HEK293T (cell line): ENCODE data around the gene NINJ1.

Source experiments
- CTCF ChIA-PET: fragments of 350-600 bp; formaldehyde crosslinking; extraction: SDS; loops from one replicate; lab custom pipeline; 2021; ENCODE audit warnings: antibody characterized with exemption, inconsistent platforms; lab: Yijun Ruan, JAX
- POLR2A ChIA-PET: fragments of 350-600 bp; formaldehyde crosslinking; extraction: SDS; loops from one replicate; lab custom pipeline; 2020; ENCODE audit warnings: antibody characterized with exemption, inconsistent platforms; lab: Yijun Ruan, JAX
- DNase-seq: peaks from one replicate; pipeline ENCODE4 v3.0.0; 2012; ENCODE audit warnings: mixed read lengths; ENCODE audit errors: extremely low spot score
- ARNT ChIP-seq: fragments of 450-650 bp; IDR thresholded peaks from 2 replicates; pipeline ENCODE4 v1.6.1; 2017; ENCODE audit warnings: mild to moderate bottlenecking
- BHLHE40 ChIP-seq: fragments of 450-650 bp; IDR thresholded peaks from 2 replicates; pipeline ENCODE4 v1.6.1; 2016; ENCODE audit warnings: mild to moderate bottlenecking, moderate library complexity, borderline replicate concordance
- CTBP1 ChIP-seq: fragments of 450-650 bp; IDR thresholded peaks from 2 replicates; pipeline ENCODE4 v1.6.1; 2016; ENCODE audit warnings: borderline replicate concordance
- ELF4 ChIP-seq: fragments of 450-650 bp; IDR thresholded peaks from 2 replicates; pipeline ENCODE4 v1.6.1; 2017; ENCODE audit warnings: antibody characterized with exemption
- FOXA1 ChIP-seq: fragments of 450-650 bp; IDR thresholded peaks from 2 replicates; pipeline ENCODE4 v1.6.1; 2016; ENCODE audit warnings: mild to moderate bottlenecking
- FOXK2 ChIP-seq: fragments of 450-650 bp; IDR thresholded peaks from 2 replicates; pipeline ENCODE4 v1.6.1; 2016; ENCODE audit warnings: mild to moderate bottlenecking
- FOXM1 ChIP-seq: fragments of 450-650 bp; IDR thresholded peaks from 2 replicates; pipeline ENCODE4 v1.6.1; 2017; ENCODE audit warnings: mild to moderate bottlenecking, borderline replicate concordance
- HDGF ChIP-seq: fragments of 450-650 bp; IDR thresholded peaks from 2 replicates; pipeline ENCODE4 v1.6.1; 2017; ENCODE audit warnings: antibody characterized with exemption, borderline replicate concordance
- L3MBTL2 ChIP-seq: fragments of 450-650 bp; conservative IDR thresholded peaks from 2 replicates; pipeline ENCODE4 v1.6.1; 2016; ENCODE audit warnings: mild to moderate bottlenecking
- LEF1 ChIP-seq: fragments of 450-650 bp; IDR thresholded peaks from 2 replicates; pipeline ENCODE4 v1.6.1; 2017; ENCODE audit warnings: mild to moderate bottlenecking, borderline replicate concordance
- NFRKB ChIP-seq: fragments of 450-650 bp; IDR thresholded peaks from 2 replicates; pipeline ENCODE4 v1.6.1; 2016; ENCODE audit warnings: mild to moderate bottlenecking, moderate library complexity
- PKNOX1 ChIP-seq: fragments of 450-650 bp; IDR thresholded peaks from 2 replicates; pipeline ENCODE4 v1.6.1; 2016
- SP1 ChIP-seq: fragments of 450-650 bp; IDR thresholded peaks from 2 replicates; pipeline ENCODE4 v1.6.1; 2017
- SUZ12 ChIP-seq: fragments of 450-650 bp; IDR thresholded peaks from 2 replicates; pipeline ENCODE4 v1.6.1; 2016; ENCODE audit warnings: mild to moderate bottlenecking
- TARDBP ChIP-seq: fragments of 450-650 bp; IDR thresholded peaks from 2 replicates; pipeline ENCODE4 v1.6.1; 2016
- ZNF384 ChIP-seq: fragments of 450-650 bp; IDR thresholded peaks from 2 replicates; pipeline ENCODE4 v1.6.1; 2016

NINJ1 gene

DNA sequence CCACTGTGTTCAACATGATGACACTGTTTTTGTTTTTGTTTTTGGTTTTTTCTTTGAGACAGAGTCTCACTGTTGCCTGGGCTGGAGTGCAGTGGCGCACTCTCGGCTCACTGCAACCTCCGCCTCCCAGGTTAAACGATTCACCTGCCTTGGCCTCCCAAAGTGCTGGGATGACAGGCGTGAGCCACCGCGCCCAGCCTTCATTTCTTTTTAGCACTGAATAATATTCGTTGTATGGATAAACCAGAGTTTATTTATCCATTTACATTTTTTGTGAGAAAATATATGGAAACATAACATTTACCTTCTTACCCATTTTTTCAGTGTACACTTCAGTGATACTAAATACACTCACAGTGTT lies 33.8 kb downstream of the NINJ1 start:
- CTCF ChIA-PET: no interaction called here
- TF ChIP-seq TARDBP (no peak), LEF1 (no peak), HDGF (no peak), FOXM1 (no peak), ZNF384 (no peak), ELF4 (no peak), ARNT (no peak), CTBP1 (no peak)
- POLR2A ChIA-PET: no interaction called here
- no peak for DNase-seq

DNA sequence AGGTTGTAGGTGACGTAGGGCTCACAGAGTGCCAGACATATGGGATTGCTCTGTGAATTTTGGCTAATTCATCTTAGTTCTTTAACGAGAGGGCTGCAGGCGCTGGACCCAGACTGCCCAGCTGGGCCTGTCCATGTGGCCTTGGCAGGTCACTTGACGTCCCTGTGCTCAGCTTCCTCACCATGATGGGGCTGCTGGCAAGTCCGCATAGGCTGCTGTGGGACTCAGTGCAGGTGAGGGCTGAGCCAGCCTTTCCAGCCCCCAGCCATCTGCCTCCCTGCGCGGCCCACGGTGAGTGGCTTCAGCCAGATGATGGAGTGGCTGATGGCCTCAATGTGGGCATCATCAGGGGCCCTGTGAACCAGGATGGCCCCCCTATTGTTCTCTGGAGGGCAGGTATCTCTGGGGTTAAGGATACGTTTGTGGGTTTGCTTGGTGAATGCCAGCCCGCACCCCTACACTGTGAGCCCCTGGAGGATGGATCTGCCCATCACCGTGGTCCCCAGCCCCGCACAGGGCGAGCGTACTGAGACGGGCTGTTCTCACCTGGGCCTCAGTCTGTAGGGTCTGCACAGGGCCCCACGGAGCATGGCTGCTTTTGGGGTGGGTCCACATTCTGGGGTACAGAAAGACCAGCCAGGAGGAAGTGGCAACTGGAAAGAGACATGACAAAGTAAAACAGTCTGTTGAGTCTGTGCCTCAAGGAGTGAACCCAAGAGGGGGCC lies 34.3 kb downstream of the NINJ1 start:
- ChIA-PET POLR2A (no interaction called here), CTCF (no interaction called here)
- TF ChIP-seq CTBP1: no peak
- TF ChIP-seq ARNT: no peak
- TF ChIP-seq SUZ12: no peak
- no peak for TF ChIP-seq FOXK2
- no peak for TF ChIP-seq SP1
- no peak for TF ChIP-seq ELF4
- no peak for TF ChIP-seq LEF1
- TF ChIP-seq PKNOX1: no peak
- no peak for TF ChIP-seq NFRKB
- TF ChIP-seq FOXM1: no peak
- no peak for DNase-seq

GRCh38 chr9:93098236-93098946 lies 35.7 kb downstream of the NINJ1 start:
- DNase-seq: no peak
- TF ChIP-seq PKNOX1 (no peak), FOXK2 (no peak), ZNF384 (no peak), LEF1 (no peak), NFRKB (no peak), SP1 (no peak), ELF4 (no peak), FOXM1 (no peak), L3MBTL2 (no peak), SUZ12 (no peak), BHLHE40 (no peak), ARNT (no peak)
- ChIA-PET POLR2A (no interaction called here), CTCF (interaction anchor here (1.5 kb wide), 1 partner anchor 10 kb away, joined by 4 read pairs; no protein-coding TSS in a partner anchor)

DNA sequence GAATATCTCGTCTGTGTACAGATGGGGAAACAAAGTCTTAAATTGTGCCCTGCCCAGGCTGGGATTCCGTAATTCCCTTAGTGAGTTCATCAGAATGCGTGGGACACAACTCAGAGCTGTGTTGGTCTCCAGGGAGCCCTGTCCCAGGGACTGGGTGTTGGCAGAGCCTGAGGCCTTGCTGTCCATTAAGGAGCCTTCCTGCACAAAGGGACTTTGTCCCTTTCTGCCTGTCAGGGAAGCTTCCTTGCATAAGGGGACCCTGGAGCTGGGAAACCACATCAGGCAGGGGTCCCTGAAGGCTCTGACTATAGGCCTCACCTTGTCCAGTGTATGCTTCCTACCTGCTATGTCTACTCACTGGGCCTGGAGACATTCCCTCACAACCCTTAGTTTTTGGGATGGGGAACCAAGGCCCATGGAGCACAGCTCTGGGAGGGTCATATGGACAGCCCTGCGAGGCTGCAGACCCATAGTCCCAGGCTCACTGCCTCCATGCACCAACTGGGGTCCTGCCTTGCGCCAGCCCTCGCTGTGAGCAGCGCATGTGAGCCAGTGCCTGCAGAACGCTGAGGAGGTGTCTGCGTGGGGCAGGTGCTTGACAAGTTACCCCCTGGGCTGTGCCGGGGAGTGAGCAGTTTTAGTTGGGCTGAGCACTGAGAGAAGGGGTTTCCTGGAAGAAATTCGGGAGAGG lies 36.4 kb downstream of the NINJ1 start:
- no peak for DNase-seq
- POLR2A ChIA-PET: interaction anchor here (1.1 kb wide), 1 partner anchor 8 kb away, joined by 3 read pairs; no protein-coding TSS in a partner anchor
- TF ChIP-seq PKNOX1: no peak
- no peak for TF ChIP-seq ARNT
- TF ChIP-seq LEF1: no peak
- TF ChIP-seq BHLHE40: no peak
- no peak for TF ChIP-seq CTBP1
- no peak for TF ChIP-seq FOXA1

GRCh38 chr9:93096811-93097382 lies 37.2 kb downstream of the NINJ1 start:
- no peak for DNase-seq
- TF ChIP-seq FOXA1 (no peak), LEF1 (no peak), FOXK2 (no peak), HDGF (no peak), ARNT (no peak), SUZ12 (no peak), ELF4 (no peak), BHLHE40 (no peak)
- CTCF ChIA-PET: interaction anchor here (1.5 kb wide), 1 partner anchor 12 kb away, joined by 4 read pairs; no protein-coding TSS in a partner anchor
- POLR2A ChIA-PET: interaction anchor here (1.0 to 1.1 kb wide), 2 partner anchors 8 to 357 kb away, joined by 3 read pairs; no protein-coding TSS in a partner anchor

More for the DNA sequence above, 36.4 kb downstream of the NINJ1 start:
- CTCF ChIA-PET: interaction anchor here (1.5 kb wide), 1 partner anchor 11 kb away, joined by 4 read pairs; no protein-coding TSS in a partner anchor
